Cardiac muscle cell (in vitro differentiated cells and primary cell): ENCODE data around the gene HERC4. TPM values are rescaled to one million over a fixed set of nuclear protein-coding genes. Genes with fewer than 3 reads are reported as not detected.

Experiments
- DNase-seq, 2 donors: peaks; one replicate each; pipeline versions ENCODE4 v3.0.0 to v3.0.0-alpha.2; 2010 to 2017; ENCODE audit warnings: low read depth in 1 of 2, low spot score in 1 of 2
- H3K27ac ChIP-seq: fragments of 200-600 bp; sonication (generic); 2 replicates; pipeline ENCODE4 v1.5.1; 2016
- H3K27me3 ChIP-seq: fragments of 200-600 bp; sonication (generic); 2 replicates; pipeline ENCODE4 v1.6.0; 2016; ENCODE audit warnings: control low read depth
- H3K36me3 ChIP-seq: fragments of 200-600 bp; sonication (generic); 2 replicates; pipeline ENCODE4 v1.5.1; 2016; ENCODE audit warnings: control low read depth
- H3K4me1 ChIP-seq: fragments of 200-600 bp; sonication (generic); 2 replicates; pipeline ENCODE4 v1.8.1; 2017; ENCODE audit warnings: low read depth, mild to moderate bottlenecking, mixed run types
- H3K4me3 ChIP-seq: fragments of 200-600 bp; sonication (generic); 2 replicates; pipeline ENCODE4 v1.5.1; 2016; ENCODE audit warnings: mild to moderate bottlenecking
- H3K9me3 ChIP-seq: fragments of 200-600 bp; sonication (generic); 2 replicates; pipeline ENCODE4 v1.5.1; 2017; ENCODE audit warnings: low read depth, mild to moderate bottlenecking, control low read depth
- CTCF ChIP-seq: IDR thresholded peaks from 2 replicates; pipeline ENCODE4 v1.5.1; 2012; ENCODE audit warnings: low read depth, mild to moderate bottlenecking, low read length
- polyA plus RNA-seq: library from polyadenylated mRNA; unstranded; fragments of >200 nt; fragmentation: Nextera tagmentation; extraction: Ambion mirVana; gene quantifications from 2 replicates; pipeline ENCODE4 v1.2.1, GENCODE V29; 2016
- total RNA-seq: library from RNA; depleted of rRNA; stranded (reverse); fragments of >200 nt; gene quantifications from 2 replicates; pipeline ENCODE4 v1.2.3, GENCODE V29; 2016

HERC4 gene
- total and polyA plus RNA-seq, 2 experiments from 2014 or later: 35.1 to 38.7 TPM

DNA sequence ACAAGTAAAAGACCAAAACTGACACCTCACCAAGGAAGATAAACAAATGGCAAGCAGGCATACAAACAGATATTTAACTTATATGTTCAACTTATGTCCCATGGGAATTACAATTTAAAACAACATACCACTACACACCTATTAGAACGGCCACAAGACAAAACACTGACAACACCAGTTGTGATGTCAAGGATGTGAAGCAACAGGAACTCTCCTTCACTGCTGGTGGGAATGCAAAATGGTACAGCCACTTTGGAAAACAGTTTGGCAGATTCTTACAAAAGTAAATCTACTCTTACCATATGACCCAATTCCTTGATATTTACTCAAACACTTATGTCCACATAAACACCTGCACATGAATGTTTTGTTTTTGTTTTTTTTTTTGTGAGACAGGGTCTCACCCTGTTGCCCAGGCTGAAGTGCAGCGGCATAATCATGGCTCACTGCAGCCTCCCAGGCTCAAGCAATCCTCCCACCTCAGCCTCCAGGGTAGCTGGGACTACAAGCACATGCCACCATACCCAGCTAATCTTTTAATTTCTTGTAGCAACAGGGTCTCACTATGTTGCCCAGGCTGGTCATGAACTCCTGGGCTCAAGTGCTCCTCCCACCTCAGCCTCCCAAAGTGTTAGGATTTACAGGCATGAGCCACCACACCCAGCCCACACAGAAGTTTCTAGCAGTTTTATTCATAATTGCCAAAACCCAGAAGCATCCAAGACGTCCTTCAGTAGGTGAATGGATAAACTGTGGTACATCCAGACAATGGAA is 27.3 kb downstream of the HERC4 start:
- H3K27ac ChIP-seq: no peak overlapping the region
- no peak for TF ChIP-seq CTCF
- H3K9me3 ChIP-seq: no peaks in the 10 kb centered on the region
- peak in 1 of 2 donors; percentile 12 for DNase-seq
- peaks cover 5% of the 10 kb centered on the region for H3K36me3 ChIP-seq
- no peak overlapping the region for H3K4me3 ChIP-seq
- no peaks in the 10 kb centered on the region for H3K27me3 ChIP-seq
- H3K4me1 ChIP-seq: no peaks in the 10 kb centered on the region

- Histone ChIP-seq H3K27me3 (no peaks in the 10 kb centered on the region), H3K36me3 (peaks cover 5% of the 10 kb centered on the region), H3K27ac (no peak overlapping the region), H3K9me3 (no peaks in the 10 kb centered on the region), H3K4me1 (no peaks in the 10 kb centered on the region), H3K4me3 (no peak overlapping the region)
- no peak for DNase-seq
- TF ChIP-seq CTCF: no peak
Observed at GRCh38 chr10:68047122-68047521, 28.0 kb downstream of the HERC4 start.

GRCh38 chr10:68046642-68047041 is 28.4 kb downstream of the HERC4 start:
- no peak overlapping the region for H3K27ac ChIP-seq
- no peaks in the 10 kb centered on the region for H3K9me3 ChIP-seq
- H3K4me1 ChIP-seq: no peaks in the 10 kb centered on the region
- H3K4me3 ChIP-seq: no peak overlapping the region
- no peak for DNase-seq
- TF ChIP-seq CTCF: no peak
- H3K36me3 ChIP-seq: peaks cover 5% of the 10 kb centered on the region
- H3K27me3 ChIP-seq: no peaks in the 10 kb centered on the region

- no peak for DNase-seq
- H3K9me3 ChIP-seq: no peaks in the 10 kb centered on the region
- H3K4me3 ChIP-seq: no peak overlapping the region
- no peak overlapping the region for H3K27ac ChIP-seq
- peaks cover 11% of the 10 kb centered on the region for H3K36me3 ChIP-seq
- H3K27me3 ChIP-seq: no peaks in the 10 kb centered on the region
- no peaks in the 10 kb centered on the region for H3K4me1 ChIP-seq
- TF ChIP-seq CTCF: no peak
Observed at GRCh38 chr10:68043030-68043429, 32.1 kb downstream of the HERC4 start.

DNA sequence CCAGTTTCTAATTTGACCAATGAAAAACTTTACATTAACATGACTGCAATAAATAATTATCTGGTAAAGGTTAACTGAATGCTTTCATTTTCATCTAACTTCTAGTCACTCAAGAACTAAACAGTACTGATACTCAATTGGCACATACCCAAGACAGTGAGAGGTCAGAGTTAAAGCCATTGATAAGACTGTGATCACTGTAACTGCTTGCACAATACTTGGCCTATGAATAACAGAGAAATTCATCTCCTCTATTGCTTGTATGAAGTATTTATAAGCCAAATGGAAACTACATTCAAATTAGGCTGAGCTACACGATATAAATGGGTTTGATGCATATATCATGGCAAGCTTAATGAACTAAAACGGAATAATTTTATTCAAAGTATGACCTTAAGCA is 43.0 kb downstream of the HERC4 start:
- Histone ChIP-seq H3K9me3 (no peaks in the 10 kb centered on the region), H3K27ac (no peak overlapping the region), H3K4me1 (no peaks in the 10 kb centered on the region), H3K4me3 (no peak overlapping the region), H3K36me3 (peaks cover 24% of the 10 kb centered on the region), H3K27me3 (no peaks in the 10 kb centered on the region)
- DNase-seq: peak in 1 of 2 donors; percentile 26
- TF ChIP-seq CTCF: no peak
